HG03469 (cell line): Measurements from ENCODE around the gene CBFA2T3.

Experiments
- ATAC-seq: cut with Tn5 transposase; IDR thresholded peaks from one replicate; pipeline ENCODE4 v1.9.1; 2021; ENCODE audit warnings: mild to moderate bottlenecking, moderate library complexity, moderate number of reproducible peaks; ENCODE audit not compliant: unreplicated experiment

Gene CBFA2T3

DNA sequence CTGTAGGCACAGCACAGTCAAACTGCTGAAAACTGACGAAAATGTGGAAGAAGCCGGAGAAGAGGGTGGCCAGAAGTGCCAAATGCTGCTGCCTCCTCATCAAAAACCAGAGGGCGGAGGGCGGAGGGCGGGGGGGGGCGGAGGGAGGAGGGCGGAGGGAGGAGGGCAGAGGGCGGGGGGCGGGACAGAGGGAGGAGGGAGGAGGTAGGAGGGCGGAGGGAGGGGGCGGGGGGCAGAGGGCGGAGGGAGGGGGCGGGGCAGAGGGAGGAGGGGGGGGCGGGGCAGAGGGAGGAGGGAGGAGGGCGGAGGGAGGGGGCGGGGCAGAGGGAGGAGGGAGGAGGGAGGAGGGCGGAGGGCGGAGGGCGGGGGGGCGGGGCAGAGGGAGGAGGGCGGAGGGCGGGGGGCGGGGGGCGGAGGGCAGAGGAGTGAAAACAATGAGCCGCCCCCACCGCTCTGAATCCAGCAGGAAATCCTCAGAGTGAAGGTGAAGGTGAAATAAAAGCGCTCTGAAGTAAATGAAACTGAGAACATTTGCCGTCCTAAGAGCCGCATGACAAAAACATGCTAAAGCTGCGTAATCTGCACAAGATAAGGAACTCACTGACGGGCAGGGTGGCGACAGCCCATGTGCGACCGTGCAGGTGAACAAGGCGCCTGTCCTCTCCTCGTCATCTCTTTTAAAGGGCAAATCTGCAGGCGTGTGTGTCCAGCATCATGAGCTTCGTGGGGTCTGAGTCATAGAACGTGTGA lies 22.6 kb upstream of the CBFA2T3 start:
- no peak for ATAC-seq

- ATAC-seq, result no peak
These were observed 18.9 kb upstream of the CBFA2T3 start for GRCh38 chr16:88995746-88996535.

GRCh38 chr16:88995194-88995593 lies 18.2 kb upstream of the CBFA2T3 start:
- no peak for ATAC-seq

- no peak for ATAC-seq
These were observed 17.7 kb upstream of the CBFA2T3 start for GRCh38 chr16:88994695-88995094.

GRCh38 chr16:88993946-88994600 lies 17.1 kb upstream of the CBFA2T3 start:
- ATAC-seq, result no peak

GRCh38 chr16:88993166-88993761 lies 16.3 kb upstream of the CBFA2T3 start:
- no peak for ATAC-seq

GRCh38 chr16:88992351-88993165 lies 15.6 kb upstream of the CBFA2T3 start:
- no peak for ATAC-seq

DNA sequence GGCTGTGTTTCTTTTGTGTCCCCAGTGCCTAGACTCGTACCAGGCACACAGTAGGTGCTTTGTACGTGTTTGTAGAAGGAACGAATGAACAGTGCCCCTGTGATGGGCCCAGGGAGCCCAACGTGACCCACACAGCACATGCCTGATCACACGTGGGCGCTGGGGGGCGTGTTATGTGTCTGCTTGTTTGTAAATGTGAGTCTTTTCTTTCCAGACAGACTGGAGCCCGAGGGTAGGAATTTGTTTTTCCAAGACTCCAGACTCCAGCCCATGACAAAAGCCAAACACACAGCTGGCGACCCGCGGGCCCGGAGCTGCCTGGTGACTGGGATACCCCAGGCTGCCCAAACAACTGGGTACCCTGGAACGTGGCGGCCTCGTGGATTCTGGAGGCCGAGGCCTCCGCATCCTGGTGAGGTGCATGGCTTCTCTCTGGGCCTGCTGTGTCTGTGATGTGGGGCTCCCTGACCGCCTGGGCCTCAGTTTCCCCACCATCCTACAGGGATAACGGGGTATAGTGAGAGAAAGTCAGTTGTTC lies 14.9 kb upstream of the CBFA2T3 start:
- no peak for ATAC-seq

- ATAC-seq, result no peak
These were observed 13.0 kb upstream of the CBFA2T3 start for GRCh38 chr16:88989852-88990547.

GRCh38 chr16:88988980-88989811 lies 12.2 kb upstream of the CBFA2T3 start:
- ATAC-seq, result no peak

GRCh38 chr16:88985521-88985920 lies 8.5 kb upstream of the CBFA2T3 start:
- no peak for ATAC-seq

DNA sequence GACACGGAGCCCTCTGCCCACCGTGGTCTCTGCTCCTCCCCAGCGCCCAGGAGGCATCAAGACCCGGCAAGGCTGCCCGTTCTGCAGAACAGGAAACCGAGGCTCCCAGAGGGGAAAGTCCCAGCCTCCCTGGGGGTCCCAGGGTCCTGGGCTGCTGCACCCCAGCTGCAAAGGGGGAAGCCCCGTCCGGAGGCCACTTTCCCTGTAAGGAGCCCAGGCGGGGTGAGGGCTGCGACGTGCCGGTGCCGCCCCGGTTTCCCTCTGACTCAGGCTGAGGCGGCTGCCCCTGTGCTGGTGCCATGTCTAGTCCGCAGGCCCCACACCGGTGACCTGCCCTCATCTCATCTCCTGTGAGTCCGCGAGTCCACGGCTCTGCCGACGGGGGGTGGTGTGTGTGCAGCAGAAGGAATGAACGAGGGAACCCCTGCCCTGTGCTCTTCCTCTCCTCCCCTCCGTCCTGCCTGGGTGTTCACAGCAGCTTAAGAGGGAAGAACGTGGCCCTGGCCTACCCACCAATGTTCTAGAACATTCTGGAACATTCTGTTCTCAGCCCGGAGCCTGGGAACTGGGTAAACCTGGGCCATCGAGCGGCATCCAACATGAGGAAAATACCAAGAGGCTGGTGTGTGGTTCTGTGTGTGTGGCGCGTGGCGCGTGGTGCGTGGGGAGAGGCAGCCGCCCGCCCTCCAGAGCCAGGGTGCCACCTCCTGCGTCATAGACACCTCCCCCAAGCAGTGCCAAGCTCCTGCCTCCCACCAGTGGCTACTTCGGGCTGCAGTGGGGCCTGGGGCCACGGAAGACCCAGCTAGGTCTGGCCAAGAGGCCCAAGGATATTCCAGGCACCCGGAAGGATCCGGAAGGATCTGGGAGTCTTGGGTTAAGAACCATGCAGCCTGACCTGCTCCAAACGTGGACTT lies 7.0 kb upstream of the CBFA2T3 start:
- no peak for ATAC-seq

DNA sequence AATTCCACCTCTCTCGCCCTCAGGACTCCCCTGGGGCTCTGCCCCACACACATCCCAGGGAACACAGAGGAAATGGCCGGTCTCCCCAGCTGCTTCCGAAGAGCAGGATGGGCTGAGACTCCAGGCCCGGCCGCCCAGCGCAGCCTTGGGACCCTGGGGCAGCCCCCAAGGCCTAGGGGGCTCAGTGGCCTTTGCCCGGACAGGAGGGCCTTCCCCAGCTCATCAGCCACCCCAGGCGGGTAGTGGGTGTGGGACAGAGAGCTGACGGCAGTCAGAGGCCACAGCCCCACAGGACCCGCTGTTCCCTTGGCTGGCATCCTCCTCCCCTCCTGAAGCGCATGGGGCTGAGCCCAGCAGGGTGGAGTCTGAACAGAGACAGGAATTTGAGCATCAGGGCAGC lies 6.2 kb upstream of the CBFA2T3 start:
- ATAC-seq, result no peak

DNA sequence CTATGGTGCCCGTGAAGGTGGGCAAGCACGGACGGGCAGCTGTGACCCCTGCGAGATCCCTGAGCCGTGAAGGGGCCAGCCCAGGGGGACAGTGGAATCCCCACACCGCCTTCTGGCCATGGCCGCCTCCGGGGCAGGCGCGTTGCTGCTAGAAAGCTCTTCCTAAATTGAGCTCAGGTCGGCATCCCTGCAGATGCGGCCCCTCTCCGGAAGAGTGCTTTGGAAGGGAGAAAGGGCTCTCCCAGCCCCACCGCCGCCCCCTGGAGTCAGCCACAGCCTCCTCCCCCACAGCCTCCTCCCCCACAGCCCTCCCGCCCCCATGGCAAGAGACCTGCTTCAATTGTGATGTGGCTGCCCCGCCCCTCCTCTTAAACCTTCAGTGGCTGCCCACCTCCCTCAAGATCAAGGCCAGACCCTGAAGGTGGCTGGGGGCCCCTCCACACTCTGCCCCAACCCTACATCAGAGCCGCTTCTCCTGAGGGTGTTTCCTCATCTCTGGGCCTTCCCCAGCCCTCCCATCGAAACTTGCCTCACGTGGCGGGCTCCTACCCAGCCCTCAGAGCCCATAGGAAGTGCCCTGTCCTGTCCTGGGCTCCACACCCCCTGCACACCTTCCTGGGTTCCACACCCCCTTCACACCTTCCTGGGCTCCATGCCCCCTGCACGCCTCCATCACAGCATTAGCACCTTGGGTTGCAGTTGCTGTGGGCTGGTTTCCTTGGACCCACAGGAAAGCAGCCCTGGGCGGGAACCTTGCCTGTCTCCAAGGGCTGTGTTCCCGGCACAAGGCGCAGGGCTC lies 5.5 kb upstream of the CBFA2T3 start:
- ATAC-seq, result no peak

DNA sequence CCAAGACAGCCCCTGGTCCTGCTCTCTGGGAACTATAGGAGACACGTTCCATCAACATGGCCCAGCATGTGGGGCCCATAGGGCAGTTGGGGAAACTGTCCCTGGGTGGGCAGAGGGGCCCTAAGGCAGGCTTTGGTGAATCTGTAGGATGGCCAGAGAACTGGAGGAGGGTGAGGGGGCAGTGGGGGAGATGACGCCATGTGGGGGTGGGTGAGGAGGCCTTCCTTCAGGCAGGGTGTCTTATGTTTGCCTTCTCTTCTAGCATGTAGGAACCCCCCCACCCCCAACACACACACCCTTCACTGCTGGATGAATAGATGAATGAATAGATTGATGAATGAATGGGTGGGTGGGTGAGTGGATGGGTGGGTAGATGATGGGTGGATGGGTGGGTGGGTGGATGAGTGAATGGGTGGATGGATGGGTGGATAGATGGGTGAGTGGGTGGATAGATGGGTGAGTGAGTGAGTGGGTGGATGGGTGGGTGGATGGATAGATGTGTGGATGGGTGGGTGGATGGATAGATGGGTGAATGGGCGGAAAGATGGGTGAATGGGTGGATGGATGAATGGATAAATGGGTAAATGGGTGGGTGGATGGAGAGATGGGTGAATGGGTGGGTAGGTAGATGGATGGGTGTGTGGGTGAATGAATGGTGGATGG lies 2.5 kb upstream of the CBFA2T3 start:
- no peak for ATAC-seq

GRCh38 chr16:88978608-88979346 lies 1.8 kb upstream of the CBFA2T3 start:
- ATAC-seq, result no peak
